ENCODE measurements around the gene NTRK2.

Gene NTRK2

GRCh38 chr9:84932915-84933527 is 263.5 kb downstream of the NTRK2 start:
- no peak overlapping the region for H3K4me3 ChIP-seq (ENCODE audit: low read depth in 1 of 2, low read length in 2 of 2)
- no peak overlapping the region for H2AFZ ChIP-seq (ENCODE audit: low read depth, low read length)
- no peak for DNase-seq
- no peaks in the 10 kb centered on the region for H4K20me1 ChIP-seq (ENCODE audit: insufficient read depth, low read length)
- H3K36me3 ChIP-seq (ENCODE audit: insufficient read depth, low read length) = no peaks in the 10 kb centered on the region
- no peaks in the 10 kb centered on the region for H3K79me2 ChIP-seq (ENCODE audit: insufficient read depth, low read length)
- H3K9ac ChIP-seq (ENCODE audit: low read depth, low read length) = no peak overlapping the region
- no peaks in the 10 kb centered on the region for H3K9me3 ChIP-seq (ENCODE audit: insufficient read depth, low read length, severe bottlenecking)
- no peak overlapping the region for H3K27ac ChIP-seq (ENCODE audit: low read length)
- no peak for ATAC-seq (ENCODE audit: insufficient read depth, low read depth)
- no peak overlapping the region for H3K4me2 ChIP-seq (ENCODE audit: insufficient read depth, low read length)
- no peaks in the 10 kb centered on the region for H3K27me3 ChIP-seq (ENCODE audit: insufficient read depth, low read length, poor library complexity)
- no peak for TF ChIP-seq EZH2 (IDR thresholded peaks at IDR 0.05; ENCODE audit: borderline replicate concordance, low read depth, low read length, severe bottlenecking)
- no peak for TF ChIP-seq CTCF (IDR thresholded peaks at IDR 0.05; ENCODE audit: borderline replicate concordance, extremely low read depth, low read length, poor library complexity, severe bottlenecking)
- H3K4me1 ChIP-seq (ENCODE audit: insufficient read depth, low read length) = no peaks in the 10 kb centered on the region

- TF ChIP-seq EZH2 (IDR thresholded peaks at IDR 0.05; ENCODE audit: borderline replicate concordance, low read depth, low read length, severe bottlenecking) = no peak
- no peak for TF ChIP-seq CTCF (IDR thresholded peaks at IDR 0.05; ENCODE audit: borderline replicate concordance, extremely low read depth, low read length, poor library complexity, severe bottlenecking)
- Histone ChIP-seq H3K4me1 (ENCODE audit: insufficient read depth, low read length) (no peaks in the 10 kb centered on the region), H3K79me2 (ENCODE audit: insufficient read depth, low read length) (no peaks in the 10 kb centered on the region), H3K27me3 (ENCODE audit: insufficient read depth, low read length, poor library complexity) (no peaks in the 10 kb centered on the region), H2AFZ (ENCODE audit: low read depth, low read length) (no peak overlapping the region), H4K20me1 (ENCODE audit: insufficient read depth, low read length) (no peaks in the 10 kb centered on the region), H3K9ac (ENCODE audit: low read depth, low read length) (no peak overlapping the region), H3K36me3 (ENCODE audit: insufficient read depth, low read length) (no peaks in the 10 kb centered on the region), H3K9me3 (ENCODE audit: insufficient read depth, low read length, severe bottlenecking) (no peaks in the 10 kb centered on the region), H3K4me2 (ENCODE audit: insufficient read depth, low read length) (no peak overlapping the region), H3K4me3 (ENCODE audit: low read depth in 1 of 2, low read length in 2 of 2) (no peak overlapping the region), H3K27ac (ENCODE audit: low read length) (no peak overlapping the region)
- DNase-seq (no peak), ATAC-seq (ENCODE audit: insufficient read depth, low read depth) (no peak)
Observed at GRCh38 chr9:84935528-84936117, 266.1 kb downstream of the NTRK2 start.

GRCh38 chr9:84937180-84937579 is 267.7 kb downstream of the NTRK2 start:
- H2AFZ ChIP-seq (ENCODE audit: low read depth, low read length) = no peak overlapping the region
- H3K27me3 ChIP-seq (ENCODE audit: insufficient read depth, low read length, poor library complexity) = no peaks in the 10 kb centered on the region
- no peaks in the 10 kb centered on the region for H3K4me1 ChIP-seq (ENCODE audit: insufficient read depth, low read length)
- H3K4me2 ChIP-seq (ENCODE audit: insufficient read depth, low read length) = no peak overlapping the region
- ATAC-seq (ENCODE audit: insufficient read depth, low read depth) = no peak
- no peaks in the 10 kb centered on the region for H4K20me1 ChIP-seq (ENCODE audit: insufficient read depth, low read length)
- H3K79me2 ChIP-seq (ENCODE audit: insufficient read depth, low read length) = no peaks in the 10 kb centered on the region
- H3K4me3 ChIP-seq (ENCODE audit: low read depth in 1 of 2, low read length in 2 of 2) = no peak overlapping the region
- H3K9ac ChIP-seq (ENCODE audit: low read depth, low read length) = no peak overlapping the region
- no peaks in the 10 kb centered on the region for H3K9me3 ChIP-seq (ENCODE audit: insufficient read depth, low read length, severe bottlenecking)
- H3K27ac ChIP-seq (ENCODE audit: low read length) = no peak overlapping the region
- no peaks in the 10 kb centered on the region for H3K36me3 ChIP-seq (ENCODE audit: insufficient read depth, low read length)
- no peak for DNase-seq
- no peak for TF ChIP-seq CTCF (IDR thresholded peaks at IDR 0.05; ENCODE audit: borderline replicate concordance, extremely low read depth, low read length, poor library complexity, severe bottlenecking)
- TF ChIP-seq EZH2 (IDR thresholded peaks at IDR 0.05; ENCODE audit: borderline replicate concordance, low read depth, low read length, severe bottlenecking) = no peak
